Cardiac muscle cell (in vitro differentiated cells and primary cell): Measurements from ENCODE around the gene MMP25. TPM values are rescaled to one million over a fixed set of nuclear protein-coding genes. Genes with fewer than 3 reads are reported as not detected.

Experiments used
- DNase-seq, 2 donors: peaks; one replicate each; pipeline versions ENCODE4 v3.0.0 to v3.0.0-alpha.2; 2010 to 2017; ENCODE audit warnings: low read depth in 1 of 2, low spot score in 1 of 2
- H3K27ac ChIP-seq: fragments of 200-600 bp; sonication (generic); 2 replicates; pipeline ENCODE4 v1.5.1; 2016
- H3K27me3 ChIP-seq: fragments of 200-600 bp; sonication (generic); 2 replicates; pipeline ENCODE4 v1.6.0; 2016; ENCODE audit warnings: control low read depth
- H3K36me3 ChIP-seq: fragments of 200-600 bp; sonication (generic); 2 replicates; pipeline ENCODE4 v1.5.1; 2016; ENCODE audit warnings: control low read depth
- H3K4me1 ChIP-seq: fragments of 200-600 bp; sonication (generic); 2 replicates; pipeline ENCODE4 v1.8.1; 2017; ENCODE audit warnings: low read depth, mild to moderate bottlenecking, mixed run types
- H3K4me3 ChIP-seq: fragments of 200-600 bp; sonication (generic); 2 replicates; pipeline ENCODE4 v1.5.1; 2016; ENCODE audit warnings: mild to moderate bottlenecking
- H3K9me3 ChIP-seq: fragments of 200-600 bp; sonication (generic); 2 replicates; pipeline ENCODE4 v1.5.1; 2017; ENCODE audit warnings: low read depth, mild to moderate bottlenecking, control low read depth
- polyA plus RNA-seq: library from polyadenylated mRNA; unstranded; fragments of >200 nt; fragmentation: Nextera tagmentation; extraction: Ambion mirVana; gene quantifications from 2 replicates; pipeline ENCODE4 v1.2.1, GENCODE V29; 2016
- total RNA-seq: library from RNA; depleted of rRNA; stranded (reverse); fragments of >200 nt; gene quantifications from 2 replicates; pipeline ENCODE4 v1.2.3, GENCODE V29; 2016
- TF ChIP-seq, protein P1 (sequence below): IDR thresholded peaks from 2 replicates; pipeline ENCODE4 v1.5.1; 2012; ENCODE audit warnings: low read depth, mild to moderate bottlenecking, low read length

MMP25 gene
- total and polyA plus RNA-seq, 2 experiments from 2014 or later = 0.03 to 5.8 TPM

GRCh38 chr16:3026609-3027488, 19.5 kb upstream of the MMP25 start:
- Histone ChIP-seq H3K36me3 (peaks cover 13% of the 10 kb centered on the region), H3K27ac (no peak overlapping the region), H3K4me3 (no peak overlapping the region), H3K9me3 (no peaks in the 10 kb centered on the region), H3K27me3 (no peaks in the 10 kb centered on the region), H3K4me1 (peaks cover 19% of the 10 kb centered on the region)
- DNase-seq = no peak
- TF ChIP-seq, protein P1, sequence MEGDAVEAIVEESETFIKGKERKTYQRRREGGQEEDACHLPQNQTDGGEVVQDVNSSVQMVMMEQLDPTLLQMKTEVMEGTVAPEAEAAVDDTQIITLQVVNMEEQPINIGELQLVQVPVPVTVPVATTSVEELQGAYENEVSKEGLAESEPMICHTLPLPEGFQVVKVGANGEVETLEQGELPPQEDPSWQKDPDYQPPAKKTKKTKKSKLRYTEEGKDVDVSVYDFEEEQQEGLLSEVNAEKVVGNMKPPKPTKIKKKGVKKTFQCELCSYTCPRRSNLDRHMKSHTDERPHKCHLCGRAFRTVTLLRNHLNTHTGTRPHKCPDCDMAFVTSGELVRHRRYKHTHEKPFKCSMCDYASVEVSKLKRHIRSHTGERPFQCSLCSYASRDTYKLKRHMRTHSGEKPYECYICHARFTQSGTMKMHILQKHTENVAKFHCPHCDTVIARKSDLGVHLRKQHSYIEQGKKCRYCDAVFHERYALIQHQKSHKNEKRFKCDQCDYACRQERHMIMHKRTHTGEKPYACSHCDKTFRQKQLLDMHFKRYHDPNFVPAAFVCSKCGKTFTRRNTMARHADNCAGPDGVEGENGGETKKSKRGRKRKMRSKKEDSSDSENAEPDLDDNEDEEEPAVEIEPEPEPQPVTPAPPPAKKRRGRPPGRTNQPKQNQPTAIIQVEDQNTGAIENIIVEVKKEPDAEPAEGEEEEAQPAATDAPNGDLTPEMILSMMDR = no peak

DNA sequence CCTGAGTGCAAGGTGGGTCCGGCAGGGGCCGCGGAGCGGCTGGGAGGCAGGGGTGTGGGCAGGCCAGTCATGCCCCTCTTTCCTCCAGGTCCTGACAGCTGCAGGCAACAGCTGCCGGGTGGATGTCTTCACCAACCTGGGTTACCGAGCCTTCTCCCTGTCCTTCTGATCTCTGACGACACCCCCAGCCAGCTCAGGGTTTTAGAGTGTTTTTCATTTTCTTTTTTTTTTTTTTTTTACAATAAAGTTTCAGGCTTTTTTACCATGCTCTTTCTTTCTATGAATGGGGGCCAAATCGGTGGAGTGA, 18.9 kb upstream of the MMP25 start:
- no peak for DNase-seq
- TF ChIP-seq, protein P1 = no peak
- Histone ChIP-seq H3K27ac (no peak overlapping the region), H3K27me3 (peaks cover 3% of the 10 kb centered on the region), H3K36me3 (peaks cover 13% of the 10 kb centered on the region), H3K9me3 (no peaks in the 10 kb centered on the region), H3K4me3 (no peak overlapping the region), H3K4me1 (peaks cover 13% of the 10 kb centered on the region)

DNA sequence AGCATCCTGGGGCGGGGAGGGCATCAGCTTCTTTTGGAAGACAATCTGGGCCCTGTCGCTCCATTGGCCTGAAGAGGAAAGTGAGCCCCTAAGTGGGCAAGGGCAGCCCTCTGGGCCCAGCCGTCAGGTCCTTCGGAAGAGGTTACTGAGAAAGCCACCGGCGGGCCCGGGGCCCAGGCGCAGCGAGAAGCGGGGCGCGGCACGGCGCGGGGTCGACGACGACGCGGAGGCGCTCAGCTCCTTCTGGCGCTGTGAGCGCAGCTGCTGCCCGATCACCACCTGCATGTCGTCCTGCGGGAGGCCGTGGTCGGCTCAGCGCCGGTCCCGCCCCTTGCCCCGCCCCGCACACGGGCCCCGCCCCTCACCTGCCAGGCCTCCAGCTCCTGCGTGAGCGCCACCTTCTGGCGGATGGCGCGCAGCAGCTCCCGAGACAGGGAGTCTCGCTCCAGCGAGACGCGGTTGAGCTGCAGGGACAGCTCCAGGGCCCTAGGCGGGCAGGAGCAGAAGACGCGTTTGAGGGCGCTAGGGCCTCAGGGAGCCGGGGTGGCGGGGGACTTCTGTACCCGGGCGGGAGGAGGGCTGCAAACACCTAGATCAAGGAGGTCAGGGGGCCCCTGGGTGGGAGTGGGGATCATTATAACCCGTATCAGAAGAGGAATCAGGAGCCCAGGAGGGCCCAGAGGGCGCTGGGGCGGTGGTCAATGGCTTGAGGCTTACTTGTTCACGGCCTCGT, 18.2 kb upstream of the MMP25 start:
- H3K36me3 ChIP-seq = peaks cover 13% of the 10 kb centered on the region
- TF ChIP-seq, protein P1 = peak; percentile 63
- peaks cover 9% of the 10 kb centered on the region for H3K27me3 ChIP-seq
- H3K9me3 ChIP-seq = no peaks in the 10 kb centered on the region
- no peak overlapping the region for H3K27ac ChIP-seq
- no peak overlapping the region for H3K4me3 ChIP-seq
- DNase-seq = peak; percentile 79 to 94
- peaks cover 6% of the 10 kb centered on the region for H3K4me1 ChIP-seq

GRCh38 chr16:3028716-3029319, 17.5 kb upstream of the MMP25 start:
- no peak for DNase-seq
- Histone ChIP-seq H3K27me3 (peaks cover 16% of the 10 kb centered on the region), H3K9me3 (no peaks in the 10 kb centered on the region), H3K4me3 (no peak overlapping the region), H3K4me1 (peaks cover 3% of the 10 kb centered on the region), H3K36me3 (peaks cover 13% of the 10 kb centered on the region), H3K27ac (no peak overlapping the region)
- TF ChIP-seq, protein P1 = no peak

GRCh38 chr16:3029491-3030221, 16.7 kb upstream of the MMP25 start:
- Histone ChIP-seq H3K4me1 (peaks cover 3% of the 10 kb centered on the region), H3K36me3 (peaks cover 13% of the 10 kb centered on the region), H3K4me3 (no peak overlapping the region), H3K9me3 (no peaks in the 10 kb centered on the region), H3K27ac (no peak overlapping the region), H3K27me3 (peaks cover 24% of the 10 kb centered on the region)
- TF ChIP-seq, protein P1 = no peak
- peak in 1 of 2 donors; percentile 46 for DNase-seq
